SIG-M5 (cell line): ENCODE measurements around the gene SLC26A4.
"Not testable (repeated sequence)": the region's sequence is repeated elsewhere in the genome, so short reads cannot be mapped to it uniquely, and the experiment has no call there.

Experiments used
- DNase-seq: peaks from one replicate; lab custom pipeline; 2025; lab: John Stamatoyannopoulos, UW

Gene SLC26A4

GRCh38 chr7:107660381-107661080, at the start of gene SLC26A4:
SLC26A4 (plus strand) TSS chr7:107660828; CDS start chr7:107661642, 814 bp downstream.
- DNase-seq, result no peak

GRCh38 chr7:107613439-107613838, 47.2 kb upstream of the SLC26A4 start:
- DNase-seq, result no peak

- no peak for DNase-seq
Observed at GRCh38 chr7:107613948-107614347, 46.7 kb upstream of the SLC26A4 start.

- DNase-seq, result no peak
Observed at GRCh38 chr7:107614425-107614824, 46.2 kb upstream of the SLC26A4 start.

- no peak for DNase-seq
Observed at GRCh38 chr7:107615910-107616680, 44.5 kb upstream of the SLC26A4 start.

GRCh38 chr7:107622429-107622828, 38.2 kb upstream of the SLC26A4 start:
- peak; percentile 11 for DNase-seq

- DNase-seq, result no peak
Observed at GRCh38 chr7:107622894-107623293, 37.7 kb upstream of the SLC26A4 start.

GRCh38 chr7:107627002-107627401, 33.6 kb upstream of the SLC26A4 start:
- DNase-seq, result no peak

GRCh38 chr7:107628461-107629064, 32.1 kb upstream of the SLC26A4 start:
- DNase-seq, result no peak

GRCh38 chr7:107630342-107630741, 30.3 kb upstream of the SLC26A4 start:
- DNase-seq, result no peak

GRCh38 chr7:107631588-107632491, 28.8 kb upstream of the SLC26A4 start:
- no peak for DNase-seq

- no peak for DNase-seq
Observed at GRCh38 chr7:107632492-107632865, 28.1 kb upstream of the SLC26A4 start.

- no peak for DNase-seq
Observed at GRCh38 chr7:107638594-107638993, 22.0 kb upstream of the SLC26A4 start.

GRCh38 chr7:107639070-107639469, 21.6 kb upstream of the SLC26A4 start:
- not testable (repeated sequence) for DNase-seq

GRCh38 chr7:107641676-107642075, 19.0 kb upstream of the SLC26A4 start:
- DNase-seq, result no peak

- no peak for DNase-seq
Observed at GRCh38 chr7:107642501-107642900, 18.1 kb upstream of the SLC26A4 start.

- no peak for DNase-seq
Observed at GRCh38 chr7:107643407-107643806, 17.2 kb upstream of the SLC26A4 start.

- no peak for DNase-seq
Observed at GRCh38 chr7:107643938-107644308, 16.7 kb upstream of the SLC26A4 start.

- DNase-seq, result no peak
Observed at GRCh38 chr7:107644309-107644974, 16.2 kb upstream of the SLC26A4 start.

GRCh38 chr7:107652642-107653041, 8.0 kb upstream of the SLC26A4 start:
- no peak for DNase-seq

GRCh38 chr7:107658467-107658866, 2.2 kb upstream of the SLC26A4 start:
- no peak for DNase-seq

- no peak for DNase-seq
Observed at GRCh38 chr7:107659666-107660065, 962 bp upstream of the SLC26A4 start.
